GM12878 (cell line): Measurements from ENCODE around the gene HMGB1. TPM values are rescaled to one million over a fixed set of nuclear protein-coding genes. Genes with fewer than 3 reads are reported as not detected.

ENCODE experiments used
- ATAC-seq: fragments of 200-7000 bp; cut with Tn5 transposase; 3 replicates; pipeline ENCODE4 v1.9.1; 2020; ENCODE audit warnings: mild to moderate bottlenecking, moderate library complexity
- BruUV-seq: library from RNA; stranded (reverse); fragments of 400-500 nt; replicated peaks from 2 replicates; lab custom pipeline; 2021; lab: Mats Ljungman, UMichigan
- CTCF ChIA-PET: fragments of 300-600 bp; sonication (Branson Sonifier 250); formaldehyde crosslinking; extraction: SDS; loops from one replicate; lab custom pipeline; 2021; ENCODE audit warnings: inconsistent platforms; lab: Yijun Ruan, JAX
- POLR2A ChIA-PET: fragments of 350-600 bp; formaldehyde crosslinking; extraction: SDS; loops from one replicate; lab custom pipeline; 2021; ENCODE audit warnings: inconsistent platforms; lab: Charles Lee
- RAD21 ChIA-PET: fragments of 300-600 bp; sonication (Branson Sonifier 250); formaldehyde crosslinking; loops from one replicate; lab custom pipeline; 2023; ENCODE audit warnings: antibody characterized with exemption; ENCODE audit not compliant: unreplicated experiment; lab: Charles Lee
- SMC1A ChIA-PET: fragments of 300-600 bp; sonication (Branson Sonifier 250); formaldehyde crosslinking; loops from one replicate; lab custom pipeline; 2023; ENCODE audit not compliant: unreplicated experiment, uncharacterized antibody; lab: Charles Lee
- DNase-seq: peaks from one replicate; pipeline ENCODE4 v3.0.0-alpha.2; 2011; ENCODE audit warnings: low read depth, low spot score
- FAIRE-seq: peaks from 3 replicates; lab custom pipeline; 2011; peaks lifted over from hg19 to GRCh38; lab: Jason Lieb, UNC
- H2AFZ ChIP-seq: 2 replicates; pipeline ENCODE4 v1.6.0; 2011; ENCODE audit warnings: low read depth, low read length, control low read depth; ENCODE audit not compliant: control insufficient read depth
- H3K27ac ChIP-seq: 2 replicates; pipeline ENCODE4 v1.5.1; 2011; ENCODE audit warnings: control low read depth; ENCODE audit not compliant: control insufficient read depth, insufficient read depth
- H3K27me3 ChIP-seq, 2 experiments: replicated peaks in 1 of 2; 2 replicates each; pipeline versions ENCODE4 v1.6.0 to v1.6.1; 2011; ENCODE audit warnings: low read length in 1 of 2; ENCODE audit not compliant: control insufficient read depth in 2 of 2, insufficient read depth in 2 of 2
- H3K36me3 ChIP-seq, 2 experiments: 2 replicates each; pipeline ENCODE4 v1.5.1; 2011; ENCODE audit warnings: low read length in 1 of 2; ENCODE audit not compliant: control insufficient read depth in 2 of 2, insufficient read depth in 2 of 2
- H3K4me1 ChIP-seq: 2 replicates; pipeline ENCODE4 v1.6.1; 2011; ENCODE audit warnings: mild to moderate bottlenecking, low read length, moderate library complexity, mixed read lengths; ENCODE audit not compliant: control insufficient read depth, insufficient read depth
- H3K4me2 ChIP-seq: 2 replicates; pipeline ENCODE4 v1.6.0; 2011; ENCODE audit warnings: control low read depth; ENCODE audit not compliant: control insufficient read depth, insufficient read depth
- H3K4me3 ChIP-seq: fragments of 200-600 bp; sonication (generic); 2 replicates; pipeline ENCODE4 v1.5.1; 2016
- H3K79me2 ChIP-seq: 2 replicates; pipeline ENCODE4 v1.6.0; 2011; ENCODE audit warnings: low read length; ENCODE audit not compliant: control insufficient read depth, insufficient read depth
- H3K9ac ChIP-seq: 2 replicates; pipeline ENCODE4 v1.8.0; 2011; ENCODE audit warnings: low read length, control low read depth, mixed read lengths; ENCODE audit not compliant: control insufficient read depth, insufficient read depth
- H3K9me3 ChIP-seq: replicated peaks from 3 replicates; pipeline ENCODE4 v1.5.1; 2011; ENCODE audit warnings: mild to moderate bottlenecking, low read length; ENCODE audit not compliant: control insufficient read depth, insufficient read depth
- H4K20me1 ChIP-seq: 2 replicates; pipeline ENCODE4 v1.6.0; 2011; ENCODE audit not compliant: control insufficient read depth, insufficient read depth
- DPF2 ChIP-seq: fragments of 450-650 bp; IDR thresholded peaks from 2 replicates; pipeline ENCODE4 v1.6.1; 2017; ENCODE audit warnings: mild to moderate bottlenecking
- EGR1 ChIP-seq, 2 experiments: IDR thresholded peaks; 1 replicate in 1 of 2; 2 replicates in 1 of 2; pipeline ENCODE4 v1.6.1; 2011 to 2012; ENCODE audit warnings: low read depth in 2 of 2, low read length in 2 of 2, borderline replicate concordance in 1 of 2, mild to moderate bottlenecking in 1 of 2, moderate library complexity in 1 of 2
- EZH2 ChIP-seq: IDR thresholded peaks from 2 replicates; pipeline ENCODE4 v1.6.1; 2012; ENCODE audit warnings: low read depth, mild to moderate bottlenecking, control low read depth, inconsistent platforms, low read length, borderline replicate concordance; ENCODE audit not compliant: control insufficient read depth
- GATAD2B ChIP-seq: fragments of 450-650 bp; conservative IDR thresholded peaks from 2 replicates; pipeline ENCODE4 v1.6.1; 2017; ENCODE audit warnings: low read depth, mild to moderate bottlenecking, moderate library complexity
- HDGF ChIP-seq: fragments of 450-650 bp; IDR thresholded peaks from 2 replicates; pipeline ENCODE4 v1.6.1; 2016; ENCODE audit warnings: antibody characterized with exemption
- KLF5 ChIP-seq: fragments of 450-650 bp; IDR thresholded peaks from 2 replicates; pipeline ENCODE4 v1.6.1; 2014; ENCODE audit warnings: mild to moderate bottlenecking; ENCODE audit not compliant: partially characterized antibody
- NR2F1 ChIP-seq: fragments of 450-650 bp; conservative IDR thresholded peaks from 2 replicates; pipeline ENCODE4 v1.6.1; 2017; ENCODE audit warnings: mild to moderate bottlenecking
- RAD51 ChIP-seq: fragments of 450-650 bp; IDR thresholded peaks from 2 replicates; pipeline ENCODE4 v1.6.1; 2016; ENCODE audit warnings: moderate library complexity, mild to moderate bottlenecking, inconsistent platforms
- SMAD5 ChIP-seq: IDR thresholded peaks from 2 replicates; pipeline ENCODE4 v1.6.1; 2016; ENCODE audit warnings: antibody characterized with exemption, low read depth
- SP1 ChIP-seq: IDR thresholded peaks from one replicate; pipeline ENCODE4 v1.6.1; 2011; ENCODE audit warnings: low read depth, low read length
- SREBF1 ChIP-seq: IDR thresholded peaks from 2 replicates; pipeline ENCODE4 v1.6.1; 2012; ENCODE audit warnings: mild to moderate bottlenecking, low read length
- STAT1 ChIP-seq: fragments of 450-650 bp; conservative IDR thresholded peaks from 2 replicates; pipeline ENCODE4 v1.6.1; 2014; ENCODE audit warnings: antibody characterized with exemption, mild to moderate bottlenecking
- STAT3 ChIP-seq: IDR thresholded peaks from 2 replicates; pipeline ENCODE4 v1.6.1; 2011; ENCODE audit warnings: low read depth, low read length, improper control_type of control experiment
- TCF12 ChIP-seq: IDR thresholded peaks from 2 replicates; pipeline ENCODE4 v1.6.1; 2011; ENCODE audit warnings: low read depth, mild to moderate bottlenecking, low read length
- ZNF24 ChIP-seq: fragments of 450-650 bp; IDR thresholded peaks from 2 replicates; pipeline ENCODE4 v1.6.1; 2017; ENCODE audit warnings: antibody characterized with exemption, mild to moderate bottlenecking
- ZNF274 ChIP-seq: IDR thresholded peaks from one replicate; pipeline ENCODE4 v1.8.0; 2011; ENCODE audit not compliant: insufficient read length, insufficient read depth
- WGBS: methylation state at CpG from one replicate; pipeline ENCODE4 v1.1.6; 2016; ENCODE audit warnings: low lambda C conversion rate; ENCODE audit not compliant: insufficient replicate concordance, insufficient coverage; ENCODE audit errors: missing lambda C conversion rate; 5-methylcytosine and 5-hydroxymethylcytosine counted together
- in situ Hi-C: fragments of 300-500 bp; cut with MboI; formaldehyde crosslinking; loops from 9 replicates; pipeline ENCODE4 v1.14.3; 2018; ENCODE audit warnings: mixed read lengths
- intact Hi-C: fragments of 100-400 bp; cut with micrococcal nuclease; formaldehyde crosslinking; loops from one replicate; pipeline ENCODE4 v1.14.2; 2022; ENCODE audit not compliant: unreplicated experiment
- polyA plus RNA-seq, 11 experiments: library from polyadenylated mRNA; depleted of rRNA in 4 of 11; unstranded in 6 of 11; stranded (reverse) in 5 of 11; fragments of >200 nt; fragmentation: Nextera tagmentation in 4 of 11; fragmentation: Illumina TruSeq in 1 of 11; extraction: Ambion mirVana in 4 of 11; extraction: Trizol in 1 of 11; gene quantifications; 1 replicate in 1 of 11; 2 replicates in 10 of 11; pipeline versions ENCODE4 v1.2.1 to v1.2.3, GENCODE V29; 2011 to 2016; ENCODE audit warnings: inconsistent platforms in 2 of 11, missing spikeins in 2 of 11, low read depth in 1 of 11
- total RNA-seq, 4 experiments: library from RNA; depleted of rRNA in 3 of 4; stranded (reverse); fragments of >200 nt in 3 of 4; fragmentation: Illumina TruSeq in 1 of 4; extraction: Trizol in 1 of 4; gene quantifications; 2 replicates each; pipeline versions ENCODE4 v1.2.1 to v1.2.3, GENCODE V29; 2013 to 2021
- TF ChIP-seq, protein P1 (sequence below): fragments of 450-650 bp; IDR thresholded peaks from 2 replicates; pipeline ENCODE4 v1.6.1; 2017; ENCODE audit warnings: mild to moderate bottlenecking, moderate library complexity
- TF ChIP-seq, protein P2 (sequence below): fragments of 450-650 bp; IDR thresholded peaks from 2 replicates; pipeline ENCODE4 v1.6.1; 2016; ENCODE audit warnings: mild to moderate bottlenecking
- TF ChIP-seq, protein P3 (sequence below), 3 experiments: IDR thresholded peaks in 2 of 3; conservative IDR thresholded peaks in 1 of 3; 2 replicates each; pipeline ENCODE4 v1.5.1; 2011; ENCODE audit warnings: low read depth in 3 of 3, low read length in 3 of 3, mild to moderate bottlenecking in 3 of 3, control low read depth in 2 of 3, moderate library complexity in 2 of 3, inconsistent platforms in 1 of 3, mixed read lengths in 1 of 3; ENCODE audit not compliant: control insufficient read depth in 2 of 3, insufficient read depth in 1 of 3; ENCODE audit errors: extremely low read depth in 1 of 3

Gene HMGB1
- total and polyA plus RNA-seq, 10 of the 15 experiments (the other 5 are each of a cell fraction or from before 2014, with no cell fraction given), result 365 to 2,529 (median 1,396) TPM

DNA sequence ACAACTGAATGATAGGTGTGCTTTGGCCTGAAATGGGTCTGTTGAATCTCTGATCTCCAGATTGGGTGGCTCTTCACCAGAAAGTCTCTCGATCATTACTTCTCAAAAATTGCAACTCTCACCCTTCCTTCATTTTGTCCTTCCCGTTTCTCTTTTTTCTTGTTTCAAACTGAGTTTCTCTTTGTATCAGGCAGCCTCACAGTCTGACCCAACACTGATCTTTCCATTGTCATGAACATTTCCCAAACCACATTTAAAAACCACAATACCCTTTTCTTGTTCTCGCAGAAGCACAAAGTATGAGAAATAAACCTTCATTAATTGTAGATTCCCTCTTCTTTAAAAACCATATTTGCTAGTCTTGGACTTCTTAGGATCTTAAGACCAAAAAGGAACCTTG lies 33.6 kb upstream of the HMGB1 start (continued):
- TF ChIP-seq STAT3 (no peak), EGR1 (IDR thresholded peaks at IDR 0.05; ENCODE audit: borderline replicate concordance in 1 of 2, low read depth in 2 of 2, low read length in 2 of 2) (no peak), SP1 (no peak)
- TF ChIP-seq, protein P1, sequence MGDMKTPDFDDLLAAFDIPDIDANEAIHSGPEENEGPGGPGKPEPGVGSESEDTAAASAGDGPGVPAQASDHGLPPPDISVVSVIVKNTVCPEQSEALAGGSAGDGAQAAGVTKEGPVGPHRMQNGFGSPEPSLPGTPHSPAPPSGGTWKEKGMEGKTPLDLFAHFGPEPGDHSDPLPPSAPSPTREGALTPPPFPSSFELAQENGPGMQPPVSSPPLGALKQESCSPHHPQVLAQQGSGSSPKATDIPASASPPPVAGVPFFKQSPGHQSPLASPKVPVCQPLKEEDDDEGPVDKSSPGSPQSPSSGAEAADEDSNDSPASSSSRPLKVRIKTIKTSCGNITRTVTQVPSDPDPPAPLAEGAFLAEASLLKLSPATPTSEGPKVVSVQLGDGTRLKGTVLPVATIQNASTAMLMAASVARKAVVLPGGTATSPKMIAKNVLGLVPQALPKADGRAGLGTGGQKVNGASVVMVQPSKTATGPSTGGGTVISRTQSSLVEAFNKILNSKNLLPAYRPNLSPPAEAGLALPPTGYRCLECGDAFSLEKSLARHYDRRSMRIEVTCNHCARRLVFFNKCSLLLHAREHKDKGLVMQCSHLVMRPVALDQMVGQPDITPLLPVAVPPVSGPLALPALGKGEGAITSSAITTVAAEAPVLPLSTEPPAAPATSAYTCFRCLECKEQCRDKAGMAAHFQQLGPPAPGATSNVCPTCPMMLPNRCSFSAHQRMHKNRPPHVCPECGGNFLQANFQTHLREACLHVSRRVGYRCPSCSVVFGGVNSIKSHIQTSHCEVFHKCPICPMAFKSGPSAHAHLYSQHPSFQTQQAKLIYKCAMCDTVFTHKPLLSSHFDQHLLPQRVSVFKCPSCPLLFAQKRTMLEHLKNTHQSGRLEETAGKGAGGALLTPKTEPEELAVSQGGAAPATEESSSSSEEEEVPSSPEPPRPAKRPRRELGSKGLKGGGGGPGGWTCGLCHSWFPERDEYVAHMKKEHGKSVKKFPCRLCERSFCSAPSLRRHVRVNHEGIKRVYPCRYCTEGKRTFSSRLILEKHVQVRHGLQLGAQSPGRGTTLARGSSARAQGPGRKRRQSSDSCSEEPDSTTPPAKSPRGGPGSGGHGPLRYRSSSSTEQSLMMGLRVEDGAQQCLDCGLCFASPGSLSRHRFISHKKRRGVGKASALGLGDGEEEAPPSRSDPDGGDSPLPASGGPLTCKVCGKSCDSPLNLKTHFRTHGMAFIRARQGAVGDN, result no peak
- TF ChIP-seq, all 136 proteins: peak for 0

DNA sequence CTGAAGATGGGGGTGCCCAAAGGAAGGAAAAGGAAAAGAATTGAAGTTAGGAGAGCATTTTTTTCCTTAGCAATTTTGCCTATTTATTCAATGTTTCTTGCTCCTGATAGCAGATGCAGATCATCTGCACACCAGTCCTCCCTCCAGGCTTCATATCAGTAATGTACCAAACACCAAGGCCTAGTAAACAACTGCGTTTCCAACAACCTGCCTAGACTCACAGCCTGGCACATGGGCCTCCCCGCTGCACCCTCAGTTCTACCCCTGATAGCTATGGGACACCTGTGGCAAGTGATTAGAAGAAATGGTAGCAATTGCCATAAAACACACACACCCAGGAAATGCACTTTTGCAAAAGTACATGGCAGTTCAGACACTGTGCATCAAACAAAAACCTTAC lies 30.4 kb upstream of the HMGB1 start:
- no peaks in the 10 kb centered on the region for H3K4me1 ChIP-seq
- ChIA-PET RAD21 (no interaction called here), POLR2A (interaction anchor here (0.5 kb wide), 1 partner anchor 26 kb away, joined by 3 read pairs; no protein-coding TSS in a partner anchor), CTCF (no interaction called here), SMC1A (no interaction called here)
- H3K4me2 ChIP-seq, result no peak overlapping the region
- H2AFZ ChIP-seq, result no peak overlapping the region
- H3K4me3 ChIP-seq, result no peak overlapping the region
- DNase-seq (no peak), ATAC-seq (no peak), FAIRE-seq (no peak)
- no peaks in the 10 kb centered on the region for H3K9me3 ChIP-seq
- no peak overlapping the region for H3K27ac ChIP-seq
- no peak overlapping the region for H3K9ac ChIP-seq
- H3K27me3 ChIP-seq, result no peaks in the 10 kb centered on the region
- no peaks in the 10 kb centered on the region for H3K36me3 ChIP-seq
- no TSS peak for BruUV-seq
- TF ChIP-seq HDGF, result no peak
- TF ChIP-seq KLF5, result no peak
- TF ChIP-seq, protein P2, sequence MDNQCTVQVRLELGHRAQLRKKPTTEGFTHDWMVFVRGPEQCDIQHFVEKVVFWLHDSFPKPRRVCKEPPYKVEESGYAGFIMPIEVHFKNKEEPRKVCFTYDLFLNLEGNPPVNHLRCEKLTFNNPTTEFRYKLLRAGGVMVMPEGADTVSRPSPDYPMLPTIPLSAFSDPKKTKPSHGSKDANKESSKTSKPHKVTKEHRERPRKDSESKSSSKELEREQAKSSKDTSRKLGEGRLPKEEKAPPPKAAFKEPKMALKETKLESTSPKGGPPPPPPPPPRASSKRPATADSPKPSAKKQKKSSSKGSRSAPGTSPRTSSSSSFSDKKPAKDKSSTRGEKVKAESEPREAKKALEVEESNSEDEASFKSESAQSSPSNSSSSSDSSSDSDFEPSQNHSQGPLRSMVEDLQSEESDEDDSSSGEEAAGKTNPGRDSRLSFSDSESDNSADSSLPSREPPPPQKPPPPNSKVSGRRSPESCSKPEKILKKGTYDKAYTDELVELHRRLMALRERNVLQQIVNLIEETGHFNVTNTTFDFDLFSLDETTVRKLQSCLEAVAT, result no peak
- no peak for TF ChIP-seq SREBF1
- TF ChIP-seq DPF2, result no peak
- TF ChIP-seq EZH2, result no peak
- TF ChIP-seq GATAD2B, result no peak
- no peak for TF ChIP-seq TCF12
- TF ChIP-seq, protein P3, sequence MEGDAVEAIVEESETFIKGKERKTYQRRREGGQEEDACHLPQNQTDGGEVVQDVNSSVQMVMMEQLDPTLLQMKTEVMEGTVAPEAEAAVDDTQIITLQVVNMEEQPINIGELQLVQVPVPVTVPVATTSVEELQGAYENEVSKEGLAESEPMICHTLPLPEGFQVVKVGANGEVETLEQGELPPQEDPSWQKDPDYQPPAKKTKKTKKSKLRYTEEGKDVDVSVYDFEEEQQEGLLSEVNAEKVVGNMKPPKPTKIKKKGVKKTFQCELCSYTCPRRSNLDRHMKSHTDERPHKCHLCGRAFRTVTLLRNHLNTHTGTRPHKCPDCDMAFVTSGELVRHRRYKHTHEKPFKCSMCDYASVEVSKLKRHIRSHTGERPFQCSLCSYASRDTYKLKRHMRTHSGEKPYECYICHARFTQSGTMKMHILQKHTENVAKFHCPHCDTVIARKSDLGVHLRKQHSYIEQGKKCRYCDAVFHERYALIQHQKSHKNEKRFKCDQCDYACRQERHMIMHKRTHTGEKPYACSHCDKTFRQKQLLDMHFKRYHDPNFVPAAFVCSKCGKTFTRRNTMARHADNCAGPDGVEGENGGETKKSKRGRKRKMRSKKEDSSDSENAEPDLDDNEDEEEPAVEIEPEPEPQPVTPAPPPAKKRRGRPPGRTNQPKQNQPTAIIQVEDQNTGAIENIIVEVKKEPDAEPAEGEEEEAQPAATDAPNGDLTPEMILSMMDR (IDR thresholded peaks at IDR 0.05 in 2 of 3, conservative IDR thresholded peaks at IDR 0.05 in 1 of 3; ENCODE audit: control insufficient read depth in 2 of 3, extremely low read depth in 1 of 3, insufficient read depth in 1 of 3, low read depth in 3 of 3, low read length in 3 of 3), result no peak
- TF ChIP-seq STAT1, result no peak
- no peak for TF ChIP-seq SMAD5
- no peak for TF ChIP-seq ZNF24
- no peak for TF ChIP-seq ZNF274
- TF ChIP-seq RAD51, result no peak
- no peak for TF ChIP-seq NR2F1
- 77% methylated on average over 2 of the region's 2 CpGs for WGBS
- H3K79me2 ChIP-seq, result no peaks in the 10 kb centered on the region
- intact Hi-C loops, result no loop called here
- in situ Hi-C loops, result no loop called here
- no peaks in the 10 kb centered on the region for H4K20me1 ChIP-seq
